A172 (cell line): ENCODE results near the gene DHX8. TPM values are rescaled to one million over a fixed set of nuclear protein-coding genes. Genes with fewer than 3 reads are reported as not detected.

ENCODE experiments used
- DNase-seq: peaks from one replicate; pipeline ENCODE4 v3.0.0-alpha.2; 2015; ENCODE audit warnings: low spot score
- total RNA-seq: library from RNA; depleted of rRNA; stranded (reverse); fragments of >200 nt; shearing (Covaris generic); gene quantifications from 2 replicates; pipeline ENCODE4 v1.2.3, GENCODE V29; 2014

The DHX8 gene
- total RNA-seq, 1 experiment from 2014 or later, result 52.3 TPM

GRCh38 chr17:43547189-43547550 is 63.4 kb downstream of the DHX8 start:
- DNase-seq, result no peak

- no peak for DNase-seq
Measured at GRCh38 chr17:43547659-43548256, 64.0 kb downstream of the DHX8 start.

- DNase-seq, result no peak
Measured at GRCh38 chr17:43548689-43549379, 65.1 kb downstream of the DHX8 start.

GRCh38 chr17:43549496-43549895 is 65.7 kb downstream of the DHX8 start:
- DNase-seq, result no peak

DNA sequence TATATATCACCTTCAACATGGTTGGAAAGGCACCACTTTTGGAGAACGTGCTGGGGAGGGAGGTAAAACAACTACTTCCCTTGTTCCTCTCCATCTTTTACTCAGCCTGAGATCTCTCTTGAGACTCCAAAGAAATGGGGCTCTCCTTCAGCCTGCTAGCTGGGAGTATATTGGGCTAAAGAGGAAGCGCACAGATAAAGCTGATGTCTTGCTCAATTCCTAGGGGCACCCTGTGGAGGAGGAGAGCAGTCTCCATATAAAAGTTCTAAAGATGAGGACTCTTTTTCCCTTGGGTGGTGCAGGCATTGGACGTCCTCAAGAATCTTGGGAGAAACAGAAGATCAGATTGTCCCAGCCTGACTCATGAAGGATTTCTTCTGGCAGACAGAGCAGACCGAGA is 67.0 kb downstream of the DHX8 start:
- DNase-seq, result no peak

DNA sequence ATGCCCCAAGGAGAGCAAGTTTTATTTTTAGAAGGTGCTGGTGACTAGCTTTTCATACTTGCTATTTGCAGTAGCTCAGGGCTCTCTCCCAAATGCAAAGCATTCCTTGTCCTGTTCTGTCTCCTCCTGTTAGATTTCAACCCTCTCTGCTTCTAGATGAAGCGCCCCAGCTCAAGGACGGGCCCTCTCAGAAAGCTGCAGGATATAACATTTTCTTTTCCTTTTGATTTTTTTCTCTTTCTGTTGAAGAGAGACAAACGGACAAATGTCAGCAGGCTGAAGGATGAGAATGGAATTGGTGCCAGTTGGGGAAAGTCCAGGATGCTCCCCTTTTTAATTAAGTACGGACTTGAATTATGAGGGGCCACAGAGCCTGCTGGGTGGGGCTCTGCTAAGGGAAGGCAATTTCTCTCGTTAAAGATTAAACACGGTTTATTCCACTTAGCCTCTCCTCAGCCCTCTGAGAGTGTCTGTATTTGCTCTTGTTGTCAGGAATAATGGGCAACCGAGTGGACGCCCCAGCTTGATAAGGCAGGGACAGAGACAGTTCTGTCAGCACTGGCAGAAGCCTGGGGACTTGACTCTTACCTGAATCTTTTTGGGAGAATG is 68.6 kb downstream of the DHX8 start:
- DNase-seq, result no peak

GRCh38 chr17:43553573-43553972 is 69.8 kb downstream of the DHX8 start:
- no peak for DNase-seq

GRCh38 chr17:43554857-43555256 is 71.1 kb downstream of the DHX8 start:
- DNase-seq, result no peak

DNA sequence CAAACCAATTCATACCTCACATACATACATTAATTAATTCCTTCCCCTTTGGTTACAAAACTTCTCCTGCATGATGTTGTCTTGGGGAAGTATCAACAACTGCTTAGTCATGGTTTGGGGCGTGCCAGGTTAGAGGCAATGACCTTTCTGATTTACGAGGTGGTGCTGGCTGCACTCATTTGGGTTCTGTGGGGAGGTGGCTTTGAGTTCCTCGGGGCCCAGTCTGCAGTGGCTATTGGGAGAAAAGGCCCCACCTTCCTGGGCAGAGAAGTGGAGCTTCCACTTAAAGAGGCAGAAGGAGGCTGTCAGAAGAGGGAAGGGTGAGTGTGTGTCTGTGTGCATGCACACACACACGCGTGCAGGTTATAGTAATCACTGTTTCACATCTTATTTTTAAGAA is 72.5 kb downstream of the DHX8 start:
- peak; percentile 80 for DNase-seq

DNA sequence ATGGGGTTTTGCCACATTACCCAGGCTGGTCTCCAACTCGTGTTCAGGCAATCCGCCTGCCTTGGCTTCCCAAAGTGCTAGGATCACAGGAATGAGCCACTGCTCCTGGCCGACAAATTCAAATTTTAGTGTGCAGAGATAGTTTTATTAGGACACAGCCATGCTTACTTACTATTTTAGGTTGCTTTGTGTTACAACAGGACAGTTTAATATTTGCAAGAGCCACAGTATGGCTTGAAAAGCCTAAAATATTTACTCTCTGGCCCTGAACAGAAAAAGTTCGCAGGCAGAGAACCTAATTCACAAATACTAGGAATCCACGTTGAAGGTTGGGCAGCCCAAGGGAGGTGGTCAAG is 75.0 kb downstream of the DHX8 start:
- DNase-seq, result no peak

- DNase-seq, result no peak
Measured at GRCh38 chr17:43559161-43559816, 75.5 kb downstream of the DHX8 start.

DNA sequence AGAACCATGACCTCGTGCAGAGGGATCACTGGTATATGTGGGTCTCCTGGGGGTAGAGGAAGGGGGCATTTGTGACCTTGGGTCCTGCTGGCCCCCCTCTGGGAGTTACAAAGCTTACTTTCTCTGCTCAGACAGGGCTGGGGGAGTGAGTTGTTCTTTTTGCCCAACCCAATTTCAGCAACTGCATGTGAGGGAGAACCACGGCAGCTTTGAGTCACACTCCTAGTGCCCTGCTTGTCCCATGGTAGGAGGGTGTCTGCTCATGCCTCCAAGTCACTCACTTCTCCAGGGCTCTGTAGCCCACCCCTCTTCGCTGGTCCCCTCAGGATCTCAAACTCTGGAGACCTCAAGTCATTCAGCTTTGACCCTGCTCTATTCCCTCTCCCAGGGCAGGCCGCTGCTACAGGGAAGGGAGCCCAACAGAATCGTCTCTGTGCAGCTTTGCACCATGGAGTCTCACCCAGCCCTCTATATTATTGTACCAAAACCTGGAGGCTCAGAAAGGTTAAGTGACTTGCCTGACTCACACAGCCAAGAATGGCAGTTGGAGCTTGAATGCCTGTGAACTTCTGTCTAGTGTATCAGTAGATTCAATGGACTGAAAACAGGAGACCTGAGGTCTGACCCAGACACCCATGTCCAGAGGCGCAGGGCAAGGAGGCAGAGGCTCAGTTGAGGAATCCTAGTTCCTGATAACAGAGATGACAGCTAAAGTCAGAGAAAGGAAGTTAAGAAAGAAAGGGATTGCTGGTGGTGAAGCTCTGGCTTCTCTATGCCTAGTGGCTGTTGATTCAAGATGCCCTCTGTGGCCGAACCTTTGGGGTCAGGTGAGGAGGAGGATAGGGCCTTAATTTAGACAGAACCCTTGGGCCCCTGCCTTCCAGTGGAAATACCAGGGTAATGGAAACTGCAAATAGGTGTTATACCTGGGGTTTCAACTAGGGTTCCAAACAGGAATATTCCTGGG is 77.0 kb downstream of the DHX8 start:
- DNase-seq, result no peak

- no peak for DNase-seq
Measured at GRCh38 chr17:43562679-43563599, 79.2 kb downstream of the DHX8 start.

- no peak for DNase-seq
Measured at GRCh38 chr17:43563600-43564594, 80.1 kb downstream of the DHX8 start.

- no peak for DNase-seq
Measured at GRCh38 chr17:43568506-43569082, 84.8 kb downstream of the DHX8 start.

- DNase-seq, result peak; percentile 95
Measured at GRCh38 chr17:43570518-43570928, 86.7 kb downstream of the DHX8 start.

GRCh38 chr17:43572368-43572980 is 88.7 kb downstream of the DHX8 start:
- no peak for DNase-seq

DNA sequence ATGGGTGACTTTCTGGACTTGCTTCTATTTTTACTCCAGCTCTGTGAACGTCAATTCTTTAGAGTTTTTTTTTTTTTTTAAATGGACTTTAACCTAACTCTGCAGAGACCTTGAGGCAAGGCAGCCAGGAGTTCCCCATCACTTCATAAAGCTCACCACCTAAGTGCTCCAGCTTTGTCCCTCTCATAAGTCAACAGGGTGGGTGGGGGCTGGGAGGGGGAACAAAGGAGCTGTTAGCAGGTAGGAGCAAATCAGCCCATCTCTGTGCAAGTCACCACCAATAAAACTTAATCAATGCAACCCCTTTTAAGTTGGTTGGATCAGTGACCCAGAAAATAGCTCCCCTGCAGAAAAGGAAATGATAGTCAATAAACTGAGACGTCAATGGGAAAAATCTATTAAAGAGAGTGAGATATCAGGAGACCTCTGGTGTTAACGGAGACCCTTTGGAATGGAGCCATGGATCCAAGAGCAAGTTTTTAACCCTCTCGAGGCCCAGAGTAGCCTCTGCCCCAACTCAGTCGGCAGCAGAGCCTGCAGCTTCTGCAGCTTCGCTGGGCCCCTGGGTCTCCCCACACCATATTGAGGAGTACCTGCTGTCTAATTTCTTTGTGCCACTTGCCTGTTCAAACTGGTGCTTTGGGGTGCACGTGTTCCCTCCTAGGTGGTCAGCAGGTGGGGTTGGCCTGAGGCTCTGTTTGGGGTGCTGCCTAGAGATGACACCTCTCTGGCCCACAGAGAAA is 90.0 kb downstream of the DHX8 start:
- DNase-seq, result no peak
